GM10266 (cell line): ENCODE data around the gene ITK.

ENCODE experiments used
- DNase-seq: peaks from one replicate; pipeline ENCODE4 v3.0.0; 2012; ENCODE audit errors: extremely low spot score
- CTCF ChIP-seq: IDR thresholded peaks from 2 replicates; pipeline ENCODE4 v1.5.1; 2012; ENCODE audit warnings: mild to moderate bottlenecking, low read depth; ENCODE audit not compliant: control insufficient read depth, insufficient read depth; ENCODE audit errors: missing control alignments

The ITK gene

DNA sequence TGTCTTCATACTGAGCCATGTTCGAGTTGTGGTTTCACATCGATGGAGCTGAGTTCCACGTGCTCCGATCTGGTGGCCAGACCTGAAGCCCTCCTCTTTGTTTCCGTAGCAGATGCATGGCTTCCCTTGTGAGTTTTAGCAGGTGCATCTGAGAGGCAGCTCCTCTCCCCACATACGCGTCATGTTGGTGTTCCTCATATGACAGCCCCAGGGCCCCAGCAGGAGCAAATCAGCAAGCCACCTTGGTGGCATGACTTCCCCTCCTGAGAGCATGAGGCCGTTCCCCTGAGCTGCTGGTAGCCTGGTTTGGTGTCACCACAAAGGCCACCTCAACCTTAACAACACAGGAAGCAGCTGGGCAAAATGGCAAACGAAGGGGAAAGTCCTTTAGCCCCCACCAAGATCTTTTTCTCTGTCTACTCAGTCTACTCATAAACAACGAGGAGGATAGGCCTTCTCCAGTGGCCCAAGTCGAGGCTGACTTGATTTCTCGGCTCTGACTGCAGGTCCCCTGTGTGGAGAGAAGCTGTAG is 91.2 kb downstream of the ITK start:
- peak; percentile 78 for DNase-seq
- TF ChIP-seq CTCF = no peak

- DNase-seq = peak; percentile 56
- TF ChIP-seq CTCF = no peak
These were observed 92.5 kb downstream of the ITK start for GRCh38 chr5:157273131-157273556.

DNA sequence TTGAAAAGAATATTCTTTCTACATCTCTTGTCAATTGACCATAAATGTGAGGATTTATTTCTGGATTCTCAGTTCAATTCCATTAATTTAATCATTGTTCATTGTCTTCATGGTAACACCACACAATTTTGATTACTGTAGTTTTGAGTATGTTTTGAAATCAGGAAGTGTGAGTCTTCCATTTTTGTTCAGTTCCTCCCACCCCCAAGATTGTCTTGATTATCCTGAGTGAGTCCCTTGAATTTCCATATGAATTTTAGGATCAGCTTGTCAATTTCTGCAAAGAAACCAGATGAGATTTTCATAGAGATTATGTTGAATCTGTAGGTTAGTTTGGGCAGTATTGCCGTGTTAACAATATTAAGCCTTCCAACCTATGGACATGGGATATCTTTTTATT is 94.8 kb downstream of the ITK start:
- no peak for DNase-seq
- no peak for TF ChIP-seq CTCF

GRCh38 chr5:157278319-157279037 is 97.8 kb downstream of the ITK start:
- no peak for TF ChIP-seq CTCF
- no peak for DNase-seq

DNA sequence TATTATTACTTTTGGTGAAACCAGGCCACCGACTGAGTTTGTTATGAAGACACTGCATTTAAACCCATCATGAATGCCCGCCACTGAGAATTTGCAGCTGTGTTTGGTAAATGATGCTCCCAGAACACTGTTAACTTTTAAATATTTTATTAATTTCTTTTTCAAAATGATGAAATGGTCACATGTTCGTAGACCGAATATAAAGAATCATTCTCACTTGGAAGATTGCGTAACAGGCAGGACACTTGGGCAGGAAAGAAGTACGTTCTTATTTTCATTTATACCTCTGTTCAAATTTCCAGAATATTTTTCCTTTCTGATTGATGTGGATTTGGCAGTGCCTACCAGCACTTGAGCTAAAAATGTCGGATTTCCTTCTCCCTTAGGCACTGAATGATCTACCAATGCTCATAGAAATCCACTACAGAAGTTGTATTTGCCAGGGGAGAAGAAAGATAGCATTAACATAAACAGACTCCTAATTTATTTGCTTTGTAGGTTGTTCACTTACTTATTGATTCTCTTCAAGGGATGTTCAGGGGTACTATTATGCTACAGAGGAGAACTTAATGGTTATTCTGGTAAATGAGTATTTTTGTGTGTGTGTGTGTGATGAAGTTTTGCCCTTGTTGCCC is 99.1 kb downstream of the ITK start:
- no peak for DNase-seq
- no peak for TF ChIP-seq CTCF

DNA sequence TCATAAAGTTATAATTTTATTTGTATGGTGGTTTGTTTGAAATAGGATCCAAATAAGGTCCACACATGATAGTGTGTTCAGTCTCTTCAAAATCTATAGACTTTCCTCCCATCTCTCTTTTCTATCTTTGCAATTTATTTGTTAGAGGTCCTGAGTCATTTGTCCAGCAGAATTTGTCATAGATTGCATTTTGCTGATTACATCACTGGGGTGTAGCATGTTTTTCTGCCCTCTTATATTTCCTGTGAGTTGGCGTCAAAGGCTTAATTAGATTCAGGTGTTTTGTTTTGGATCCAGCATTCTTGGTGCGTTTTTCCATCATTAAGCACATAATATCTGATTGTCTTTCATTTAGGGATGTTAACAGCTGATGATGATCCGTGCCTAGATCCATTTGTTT is 100.3 kb downstream of the ITK start:
- TF ChIP-seq CTCF = no peak
- DNase-seq = no peak

- no peak for TF ChIP-seq CTCF
- DNase-seq = no peak
These were observed 101.5 kb downstream of the ITK start for GRCh38 chr5:157282150-157282549.
